GM12873 (cell line): ENCODE results near the gene EPG5.

Source experiments
- CTCF ChIP-seq: IDR thresholded peaks from 2 replicates; pipeline ENCODE4 v1.5.1; 2012; ENCODE audit warnings: low read depth, mild to moderate bottlenecking, moderate library complexity, low read length, control low read depth; ENCODE audit not compliant: insufficient read depth; ENCODE audit errors: missing control alignments

The EPG5 gene

DNA sequence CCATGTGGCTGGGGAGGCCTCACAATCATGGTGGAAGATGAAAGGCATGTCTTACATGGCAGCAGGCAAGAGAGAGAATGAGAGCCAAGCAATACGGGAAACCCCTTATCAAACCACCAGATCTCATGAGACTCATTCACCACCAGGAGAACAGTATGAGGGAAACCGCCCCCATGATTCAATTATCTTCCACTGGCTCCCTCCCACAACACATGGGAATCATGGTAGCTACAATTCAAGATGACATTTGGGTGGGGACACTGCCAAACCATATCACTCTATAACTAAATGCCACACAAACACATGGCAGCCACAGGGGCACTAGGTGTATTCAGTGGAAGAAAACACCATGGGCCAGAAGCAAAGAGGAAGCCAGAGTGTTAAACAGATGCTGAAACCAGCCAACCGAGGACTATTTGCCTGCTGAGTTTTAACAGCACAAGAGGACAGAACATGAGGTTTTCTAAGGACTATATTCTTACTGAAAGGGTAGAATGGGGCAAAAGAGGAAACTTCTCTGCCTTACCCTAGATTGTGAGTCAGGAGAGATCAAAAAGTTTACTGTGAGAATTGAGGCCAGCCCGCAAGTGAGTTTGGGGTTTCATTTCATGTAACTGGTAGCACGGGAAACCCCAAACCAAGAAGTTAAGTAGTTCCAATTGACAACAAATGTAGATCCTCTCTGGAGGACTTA lies 92.5 kb downstream of the EPG5 start:
- TF ChIP-seq CTCF = no peak

DNA sequence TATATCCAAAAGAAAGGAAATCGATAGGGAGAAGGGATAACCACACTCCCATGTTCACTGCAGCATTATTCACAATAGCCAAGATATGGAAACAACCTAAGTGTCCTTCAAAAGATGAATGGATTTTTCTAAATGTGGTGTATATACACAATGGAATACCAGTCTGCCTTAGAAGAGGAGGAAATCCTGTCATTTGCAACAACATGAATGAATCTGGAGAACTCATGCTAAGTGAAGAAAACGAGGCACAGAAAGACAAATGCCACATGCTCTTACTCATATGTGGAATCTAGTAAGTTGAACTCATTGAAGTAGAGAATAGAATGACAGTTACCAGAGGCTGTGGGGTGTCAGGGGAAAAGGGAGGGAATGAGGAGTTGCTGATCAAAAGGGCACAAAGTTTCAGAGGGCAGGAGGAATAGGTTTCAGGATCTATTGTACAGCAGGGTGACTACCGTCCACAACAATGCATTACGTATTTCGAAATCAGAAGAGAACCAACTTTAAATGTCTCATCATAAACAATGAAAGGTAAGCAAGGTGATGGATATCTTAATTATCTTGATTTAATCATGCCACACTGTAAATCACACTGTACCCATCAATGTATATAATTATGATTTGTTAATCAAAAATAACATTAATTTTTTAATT lies 95.6 kb downstream of the EPG5 start:
- no peak for TF ChIP-seq CTCF

DNA sequence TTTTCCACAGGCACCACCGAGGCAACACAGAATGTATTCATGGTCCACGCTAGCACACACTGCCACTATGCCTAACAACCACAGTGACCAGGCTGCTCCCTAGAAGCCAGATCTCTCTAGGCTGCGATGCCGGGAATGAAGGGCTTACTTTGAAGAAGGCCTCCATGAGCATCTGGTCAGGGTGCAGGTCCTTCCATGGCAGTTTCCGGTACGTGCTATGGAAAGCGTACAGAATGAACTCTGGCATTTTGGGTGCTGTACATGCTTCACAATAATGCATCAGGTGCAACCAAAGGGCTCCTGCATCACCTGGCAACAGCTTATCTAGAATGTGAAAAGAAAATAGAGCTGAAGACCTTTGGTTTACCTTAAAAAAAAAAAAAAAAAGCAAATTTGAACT lies 96.7 kb downstream of the EPG5 start:
- no peak for TF ChIP-seq CTCF

- no peak for TF ChIP-seq CTCF
Observed at GRCh38 chr18:45865466-45865865, 101.7 kb downstream of the EPG5 start.

DNA sequence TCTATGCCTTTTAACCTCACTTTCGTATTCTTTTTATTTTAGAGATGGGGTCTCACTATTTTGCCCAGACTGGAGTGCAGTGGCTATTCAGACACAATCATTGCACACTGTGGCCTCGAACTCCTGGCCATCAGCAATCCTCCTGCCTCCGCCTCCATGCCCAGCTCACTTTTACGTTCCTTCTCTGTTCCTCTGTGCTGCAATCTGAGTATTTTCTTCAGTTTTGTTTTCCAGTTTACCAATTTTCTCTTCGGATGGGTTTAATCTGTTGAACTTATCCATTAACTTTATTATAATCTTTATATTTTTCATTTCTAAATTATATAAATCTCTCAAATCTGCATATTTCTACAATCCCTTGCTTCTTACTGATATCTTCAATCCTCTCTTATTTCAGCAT lies 103.0 kb downstream of the EPG5 start:
- TF ChIP-seq CTCF = no peak

GRCh38 chr18:45863469-45863868 lies 103.7 kb downstream of the EPG5 start:
- no peak for TF ChIP-seq CTCF

DNA sequence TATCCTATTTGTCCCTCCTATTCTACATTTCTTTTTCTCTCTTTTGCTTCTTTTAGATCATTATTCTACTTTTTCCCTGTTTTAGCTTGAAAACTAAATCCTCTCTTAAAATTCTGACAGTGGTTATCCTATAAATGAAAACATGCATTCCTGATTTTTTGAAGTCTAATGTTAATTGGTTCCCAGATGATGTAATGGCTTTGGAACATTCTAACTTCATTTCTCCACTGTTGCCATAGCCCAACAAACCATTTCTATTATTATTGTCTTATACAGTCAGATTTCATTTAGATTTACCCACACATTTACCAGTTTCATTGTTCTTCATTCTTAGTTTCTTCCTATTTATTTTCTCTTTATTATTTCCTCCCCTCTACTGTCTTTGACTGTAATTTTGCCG lies 105.2 kb downstream of the EPG5 start:
- TF ChIP-seq CTCF = no peak
